Neuron (in vitro differentiated cells): ENCODE data around the gene TSPAN4.

Experiments used
- H2AFZ ChIP-seq: one replicate; pipeline ENCODE4 v1.6.1; 2013; ENCODE audit warnings: low read depth, mild to moderate bottlenecking, inconsistent platforms, low read length, moderate library complexity
- H3K27me3 ChIP-seq: one replicate; pipeline ENCODE4 v1.6.1; 2013; ENCODE audit warnings: low read length; ENCODE audit not compliant: insufficient read depth
- H3K36me3 ChIP-seq: one replicate; pipeline ENCODE4 v1.6.1; 2013; ENCODE audit warnings: low read length; ENCODE audit not compliant: insufficient read depth
- H3K4me1 ChIP-seq: one replicate; pipeline ENCODE4 v1.6.1; 2013; ENCODE audit warnings: low read length; ENCODE audit not compliant: insufficient read depth
- H3K4me3 ChIP-seq: 2 replicates; pipeline ENCODE4 v1.5.1; 2013; ENCODE audit warnings: mild to moderate bottlenecking, low read length, moderate library complexity
- H3K9me3 ChIP-seq: one replicate; pipeline ENCODE4 v1.6.1; 2013; ENCODE audit warnings: low read length

The TSPAN4 gene

GRCh38 chr11:911031-911889, 68.6 kb downstream of the TSPAN4 start:
- Histone ChIP-seq H3K27me3 (no peaks in the 10 kb centered on the region), H2AFZ (peak overlapping the region; percentile 91), H3K4me1 (peaks cover 17% of the 10 kb centered on the region), H3K9me3 (no peaks in the 10 kb centered on the region), H3K4me3 (peak overlapping the region; percentile 98), H3K36me3 (peaks cover 7% of the 10 kb centered on the region)

DNA sequence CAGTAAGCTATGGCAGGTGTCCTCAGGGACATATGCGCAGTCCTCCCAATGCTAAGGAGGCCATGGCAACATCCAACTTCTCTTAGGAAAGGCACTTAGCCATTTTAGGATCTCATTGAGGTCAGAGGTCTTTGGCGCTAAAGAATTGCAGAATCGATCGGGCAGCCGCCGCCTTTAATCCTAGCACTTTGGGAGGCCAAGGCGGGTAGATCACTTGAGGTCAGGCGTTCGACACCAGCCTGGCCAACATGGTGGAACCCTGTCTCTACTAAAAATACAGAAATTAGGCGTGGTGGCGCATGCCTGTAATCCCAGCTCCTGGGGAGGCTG, 69.2 kb downstream of the TSPAN4 start:
- no peaks in the 10 kb centered on the region for H3K27me3 ChIP-seq
- H2AFZ ChIP-seq = no peak overlapping the region
- H3K4me3 ChIP-seq = peak overlapping the region; percentile 98
- H3K4me1 ChIP-seq = peaks cover 17% of the 10 kb centered on the region
- H3K36me3 ChIP-seq = peaks cover 7% of the 10 kb centered on the region
- H3K9me3 ChIP-seq = no peaks in the 10 kb centered on the region

GRCh38 chr11:912266-912665, 69.6 kb downstream of the TSPAN4 start:
- no peaks in the 10 kb centered on the region for H3K27me3 ChIP-seq
- no peak overlapping the region for H2AFZ ChIP-seq
- no peak overlapping the region for H3K4me3 ChIP-seq
- no peaks in the 10 kb centered on the region for H3K9me3 ChIP-seq
- H3K4me1 ChIP-seq = peaks cover 17% of the 10 kb centered on the region
- peaks cover 7% of the 10 kb centered on the region for H3K36me3 ChIP-seq

DNA sequence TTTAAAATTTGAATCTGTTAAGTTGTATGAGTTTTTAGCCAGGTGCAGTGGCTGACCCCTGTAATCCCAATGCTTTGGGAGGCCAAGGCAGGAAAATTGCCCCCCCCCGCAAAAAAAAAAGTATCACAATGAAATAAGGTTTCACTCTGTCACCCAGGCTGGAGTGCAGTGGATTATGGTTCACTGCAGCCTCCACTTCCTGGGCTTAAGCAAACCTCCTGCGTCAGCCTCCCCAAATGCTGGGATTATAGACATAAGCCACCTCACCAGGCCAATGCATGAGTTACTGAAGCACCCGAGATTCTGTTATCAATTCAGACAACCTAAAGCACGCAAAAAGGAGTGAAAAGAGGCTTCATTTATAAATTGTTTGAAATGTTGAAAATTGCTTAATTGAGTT, 70.4 kb downstream of the TSPAN4 start:
- H2AFZ ChIP-seq = no peak overlapping the region
- peaks cover 7% of the 10 kb centered on the region for H3K36me3 ChIP-seq
- no peaks in the 10 kb centered on the region for H3K27me3 ChIP-seq
- H3K4me3 ChIP-seq = no peak overlapping the region
- H3K9me3 ChIP-seq = no peaks in the 10 kb centered on the region
- peaks cover 17% of the 10 kb centered on the region for H3K4me1 ChIP-seq

DNA sequence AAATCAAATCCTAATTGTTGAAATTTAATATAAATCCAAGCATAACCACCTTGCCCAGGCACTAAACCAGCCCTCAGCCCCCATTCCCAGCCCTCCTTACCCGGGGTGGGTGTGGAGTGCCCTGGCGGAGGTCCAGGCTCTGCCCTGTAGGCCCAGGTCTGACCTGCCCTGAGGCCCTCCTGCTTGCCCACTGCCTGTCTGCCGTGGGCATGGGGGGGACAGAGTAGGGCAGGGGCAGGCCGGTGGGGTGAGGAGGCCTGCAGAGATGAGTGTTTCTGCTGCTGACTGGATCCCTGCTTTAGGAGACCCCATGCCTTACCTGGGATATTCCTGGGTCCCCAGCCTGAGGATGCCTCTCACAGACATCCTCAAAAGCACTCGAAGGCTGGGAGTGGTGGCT, 71.6 kb downstream of the TSPAN4 start:
- Histone ChIP-seq H3K9me3 (no peaks in the 10 kb centered on the region), H3K4me3 (no peak overlapping the region), H3K36me3 (peaks cover 3% of the 10 kb centered on the region), H3K4me1 (peaks cover 15% of the 10 kb centered on the region), H3K27me3 (no peaks in the 10 kb centered on the region), H2AFZ (no peak overlapping the region)

DNA sequence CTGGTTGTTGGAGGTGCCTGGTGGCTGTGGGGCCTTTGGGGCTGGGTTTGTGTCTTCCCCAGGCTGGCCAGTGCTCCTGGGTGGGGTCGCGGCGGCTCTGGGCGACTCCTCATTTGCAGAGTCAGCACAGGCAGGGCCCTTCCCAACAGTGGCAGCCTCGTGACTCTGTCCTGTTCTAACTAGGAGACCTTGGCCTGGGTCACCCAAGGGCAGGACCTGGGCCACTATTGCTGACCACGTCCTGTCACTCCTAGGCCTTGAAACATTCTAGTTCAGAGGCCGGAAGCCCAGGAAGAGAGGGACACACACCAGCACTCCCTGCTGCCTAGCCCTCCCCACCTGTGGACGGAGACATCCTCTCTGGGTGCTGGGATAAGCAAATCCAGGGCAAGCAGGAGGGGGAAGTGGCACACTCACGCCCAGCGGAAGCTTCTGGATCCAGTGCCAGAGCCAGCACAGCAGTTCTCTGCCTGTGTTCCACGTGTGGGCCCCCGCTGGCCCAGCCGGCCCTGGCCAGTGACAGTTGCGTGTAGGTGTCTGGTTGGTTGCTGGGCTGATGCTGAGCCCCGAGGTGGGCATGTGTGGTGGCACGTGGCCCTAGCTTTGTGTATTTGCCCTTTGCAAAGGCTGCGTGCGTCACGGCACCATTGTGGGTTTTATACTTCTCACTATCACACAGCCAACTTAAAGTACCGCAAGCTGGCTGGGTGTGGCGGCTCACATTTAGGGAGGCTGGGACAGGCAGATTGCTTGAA, 72.3 kb downstream of the TSPAN4 start:
- H3K9me3 ChIP-seq = no peaks in the 10 kb centered on the region
- H3K36me3 ChIP-seq = no peaks in the 10 kb centered on the region
- no peak overlapping the region for H2AFZ ChIP-seq
- H3K27me3 ChIP-seq = no peaks in the 10 kb centered on the region
- H3K4me1 ChIP-seq = peaks cover 8% of the 10 kb centered on the region
- no peak overlapping the region for H3K4me3 ChIP-seq
